Brain pericyte (primary cell): Measurements from ENCODE around the gene KLK6.

Experiments
- DNase-seq: peaks from one replicate; pipeline ENCODE4 v3.0.0-alpha.2; 2012; ENCODE audit warnings: low read depth, low spot score

KLK6 gene

GRCh38 chr19:50952910-50953309 is 16.5 kb downstream of the KLK6 start, which contains the start of gene KLK5:
Gene KLK5 (minus strand): TSS chr19:50953038. CDS start chr19:50952657, 381 bp downstream.
- no peak for DNase-seq

- no peak for DNase-seq
Observed at GRCh38 chr19:50949861-50950260, 19.5 kb downstream of the KLK6 start.

GRCh38 chr19:50947123-50947522 is 22.3 kb downstream of the KLK6 start:
- no peak for DNase-seq

- no peak for DNase-seq
Observed at GRCh38 chr19:50944795-50945194, 24.6 kb downstream of the KLK6 start.

GRCh38 chr19:50943074-50943828 is 26.1 kb downstream of the KLK6 start:
- no peak for DNase-seq

GRCh38 chr19:50939596-50939995 is 29.8 kb downstream of the KLK6 start:
- DNase-seq: no peak

- no peak for DNase-seq
Observed at GRCh38 chr19:50933640-50934039, 35.8 kb downstream of the KLK6 start.

GRCh38 chr19:50932690-50933083 is 36.7 kb downstream of the KLK6 start:
- DNase-seq: no peak

GRCh38 chr19:50932018-50932689 is 37.2 kb downstream of the KLK6 start:
- DNase-seq: no peak

- DNase-seq: no peak
Observed at GRCh38 chr19:50931023-50931422, 38.4 kb downstream of the KLK6 start.

- DNase-seq: no peak
Observed at GRCh38 chr19:50928831-50929230, 40.6 kb downstream of the KLK6 start.

- no peak for DNase-seq
Observed at GRCh38 chr19:50926144-50926543, 43.2 kb downstream of the KLK6 start.

- no peak for DNase-seq
Observed at GRCh38 chr19:50925734-50926133, 43.7 kb downstream of the KLK6 start.

- DNase-seq: no peak
Observed at GRCh38 chr19:50924586-50924985, 44.8 kb downstream of the KLK6 start.

GRCh38 chr19:50922317-50922853 is 47.0 kb downstream of the KLK6 start:
- no peak for DNase-seq

- no peak for DNase-seq
Observed at GRCh38 chr19:50921426-50922316, 47.7 kb downstream of the KLK6 start.

- no peak for DNase-seq
Observed at GRCh38 chr19:50916069-50916468, 53.3 kb downstream of the KLK6 start.

- no peak for DNase-seq
Observed at GRCh38 chr19:50912727-50913716, 56.4 kb downstream of the KLK6 start.

- no peak for DNase-seq
Observed at GRCh38 chr19:50912102-50912599, 57.2 kb downstream of the KLK6 start.
